Right lobe of liver (tissue), 6 donors: ENCODE data around the gene LYRM7. TPM values are rescaled to one million over a fixed set of nuclear protein-coding genes. Genes with fewer than 3 reads are reported as not detected.
A peak's percentile ranks its signal among the peaks of the same experiment; 100 is the strongest.

Experiments used
- ATAC-seq, 4 donors: fragments of 200-7000 bp; cut with Tn5 transposase; one replicate each; pipeline ENCODE4 v1.9.1; 2020; ENCODE audit warnings: mild to moderate bottlenecking in 4 of 4, moderate library complexity in 4 of 4
- DNase-seq, 3 donors: peaks; one replicate each; pipeline ENCODE4 v3.0.0-alpha.2; 2020
- H3K27ac ChIP-seq, 3 donors: fragments of 200-600 bp; one replicate each; pipeline ENCODE4 v1.8.0; 2022
- H3K27me3 ChIP-seq, 2 donors: fragments of 200-600 bp; one replicate each; pipeline ENCODE4 v1.8.0; 2022
- H3K36me3 ChIP-seq, 4 donors: fragments of 200-600 bp; sonication (generic) in 1 of 4; one replicate each; pipeline versions ENCODE4 v1.5.1 to v1.8.0; 2017 to 2022; ENCODE audit warnings: control low read depth in 1 of 4
- H3K4me1 ChIP-seq, 4 donors: fragments of 200-600 bp; sonication (generic) in 1 of 4; one replicate each; pipeline versions ENCODE4 v1.5.1 to v1.8.0; 2017 to 2022; ENCODE audit warnings: control low read depth in 1 of 4
- H3K4me3 ChIP-seq, 3 donors: fragments of 200-600 bp; one replicate each; pipeline ENCODE4 v1.8.0; 2022
- H3K9me3 ChIP-seq, 4 donors: fragments of 200-600 bp; sonication (generic) in 1 of 4; one replicate each; pipeline versions ENCODE4 v1.5.1 to v1.8.0; 2017 to 2022; ENCODE audit warnings: control low read depth in 1 of 4
- CTCF ChIP-seq, 4 donors: fragments of 200-600 bp in 3 of 4; fragments of 450-650 bp in 1 of 4; IDR thresholded peaks; one replicate each; pipeline versions ENCODE4 v1.5.1 to v1.8.0; 2016 to 2022; ENCODE audit warnings: antibody characterized with exemption in 4 of 4, mild to moderate bottlenecking in 2 of 4
- POLR2A ChIP-seq: fragments of 450-650 bp; IDR thresholded peaks from one replicate; pipeline ENCODE4 v1.6.1; 2017; ENCODE audit warnings: antibody characterized with exemption, mild to moderate bottlenecking
- WGBS: methylation state at CpG from one replicate; pipeline ENCODE4 v1.1.6; 2018; ENCODE audit warnings: low coverage, low lambda C conversion rate; ENCODE audit not compliant: insufficient coverage; ENCODE audit errors: missing lambda C conversion rate; 5-methylcytosine and 5-hydroxymethylcytosine counted together
- intact Hi-C, 2 donors: fragments of 100-400 bp; cut with DNase I; formaldehyde crosslinking; loops; one replicate each; pipeline versions ENCODE4 v1.11.2 to v1.14.1; 2022
- total RNA-seq, 6 experiments: library from RNA; depleted of rRNA in 2 of 6; stranded (reverse); fragments of >200 nt in 2 of 6; fragmentation: NEBNext Ultra II Directional in 3 of 6; extraction: Animal tissue kit (Norgen Biotek cat#: 25700) in 3 of 6; gene quantifications; one replicate each; pipeline versions ENCODE4 v1.1.0 to v1.2.4, GENCODE V29; 2016 to 2023
- donor health status: DM: no; HTN: yes; CAD: no.
- donor health status: DM: no; HTN: no; CAD: no.
- donor health status: DM: no; HTN: no; CAD: no.
- donor health status: DM: no; HTN: yes; CAD: no.
- donor health status: DM: no; HTN: yes; CAD: no.

The LYRM7 gene
- total RNA-seq, 6 experiments from 2014 or later = 4.4 to 9.5 (median 5.6) TPM

- H3K4me3 ChIP-seq = no peak overlapping the region
- ATAC-seq (peak in 2 of 4 donors; percentile 74 to 85), DNase-seq (no peak)
- H3K27me3 ChIP-seq = no peaks in the 10 kb centered on the region
- H3K27ac ChIP-seq = no peak overlapping the region
- no peaks in the 10 kb centered on the region for H3K4me1 ChIP-seq
- TF ChIP-seq CTCF (IDR thresholded peaks at IDR 0.05) (no peak), POLR2A (no peak)
- intact Hi-C loops = no loop called here
- 36% methylated on average over 1 of the region's 1 CpG for WGBS
- H3K9me3 ChIP-seq = no peaks in the 10 kb centered on the region
- H3K36me3 ChIP-seq = no peaks in the 10 kb centered on the region
These were observed 36.0 kb downstream of the LYRM7 start for GRCh38 chr5:131206772-131207171.

GRCh38 chr5:131209175-131209505, 38.4 kb downstream of the LYRM7 start:
- TF ChIP-seq POLR2A (no peak), CTCF (IDR thresholded peaks at IDR 0.05) (no peak)
- ATAC-seq = no peak
- DNase-seq = no peak
- Histone ChIP-seq H3K4me3 (no peak overlapping the region), H3K36me3 (no peaks in the 10 kb centered on the region), H3K27ac (no peak overlapping the region), H3K27me3 (no peaks in the 10 kb centered on the region), H3K9me3 (no peaks in the 10 kb centered on the region), H3K4me1 (no peaks in the 10 kb centered on the region)
- 63% methylated on average over 1 of the region's 1 CpG for WGBS
- intact Hi-C loops = no loop called here

GRCh38 chr5:131209506-131210150, 38.9 kb downstream of the LYRM7 start:
- Histone ChIP-seq H3K27ac (no peak overlapping the region), H3K4me1 (no peaks in the 10 kb centered on the region), H3K9me3 (no peaks in the 10 kb centered on the region), H3K4me3 (no peak overlapping the region), H3K27me3 (no peaks in the 10 kb centered on the region), H3K36me3 (no peaks in the 10 kb centered on the region)
- TF ChIP-seq CTCF (IDR thresholded peaks at IDR 0.05) (no peak), POLR2A (no peak)
- no peak for DNase-seq
- peak; percentile 53 to 78 (median 65) for ATAC-seq
- WGBS = 43% methylated on average over 6 of the region's 6 CpGs
- intact Hi-C loops = no loop called here

- no peak overlapping the region for H3K4me3 ChIP-seq
- intact Hi-C loops = no loop called here
- no peaks in the 10 kb centered on the region for H3K9me3 ChIP-seq
- no peaks in the 10 kb centered on the region for H3K27me3 ChIP-seq
- no peaks in the 10 kb centered on the region for H3K4me1 ChIP-seq
- no peak for DNase-seq
- TF ChIP-seq POLR2A (no peak), CTCF (IDR thresholded peaks at IDR 0.05) (no peak)
- no peak for ATAC-seq
- no peaks in the 10 kb centered on the region for H3K36me3 ChIP-seq
- no peak overlapping the region for H3K27ac ChIP-seq
These were observed 39.4 kb downstream of the LYRM7 start for GRCh38 chr5:131210151-131210510.

GRCh38 chr5:131211669-131212068, 40.9 kb downstream of the LYRM7 start:
- WGBS = 96% methylated on average over 5 of the region's 5 CpGs
- no peak overlapping the region for H3K27ac ChIP-seq
- H3K4me3 ChIP-seq = no peak overlapping the region
- H3K9me3 ChIP-seq = no peaks in the 10 kb centered on the region
- ATAC-seq (no peak), DNase-seq (no peak)
- H3K36me3 ChIP-seq = no peaks in the 10 kb centered on the region
- TF ChIP-seq POLR2A = no peak
- no peak for TF ChIP-seq CTCF (IDR thresholded peaks at IDR 0.05)
- no peaks in the 10 kb centered on the region for H3K4me1 ChIP-seq
- no peaks in the 10 kb centered on the region for H3K27me3 ChIP-seq
- intact Hi-C loops = no loop called here
